ENCODE measurements around the gene CDKL1. TPM values are rescaled to one million over a fixed set of nuclear protein-coding genes. Genes with fewer than 3 reads are reported as not detected.
"Not testable (repeated sequence)": the region's sequence is repeated elsewhere in the genome, so short reads cannot be mapped to it uniquely, and the experiment has no call there.

CDKL1 gene
- total and polyA plus RNA-seq, 2 donors (not counting 3 experiments of a cell fraction or from before 2014, with no cell fraction given) = 2.6 to 9.7 TPM

GRCh38 chr14:50318031-50318626 is 78.6 kb downstream of the CDKL1 start:
- Histone ChIP-seq H3K4me3 (replicated peaks in 1 of 3; ENCODE audit: insufficient read depth in 1 of 3, low read depth in 1 of 3, low read length in 3 of 3) (no peak overlapping the region), H3K9ac (replicated peaks; ENCODE audit: extremely low read depth, insufficient read depth, low read length) (no peak overlapping the region), H3K27me3 (ENCODE audit: control insufficient read depth in 2 of 2, insufficient read depth in 2 of 2, low read length in 2 of 2) (no peaks in the 10 kb centered on the region), H4K20me1 (replicated peaks; ENCODE audit: control insufficient read depth, extremely low read depth, insufficient read depth, low read length) (no peaks in the 10 kb centered on the region), H3K79me2 (ENCODE audit: control insufficient read depth, insufficient read depth, low read length) (peaks cover 9% of the 10 kb centered on the region), H3K36me3 (ENCODE audit: control insufficient read depth in 2 of 2, extremely low read depth in 1 of 2, insufficient read depth in 2 of 2, low read length in 2 of 2) (no peaks in the 10 kb centered on the region), H3K4me1 (ENCODE audit: control insufficient read depth, extremely low read depth, insufficient read depth, low read length) (peaks cover 11% of the 10 kb centered on the region), H3K4me2 (ENCODE audit: insufficient read depth, low read length) (no peak overlapping the region), H3K27ac (ENCODE audit: insufficient read depth, low read depth, low read length) (no peak overlapping the region), H3K9me3 (replicated peaks; ENCODE audit: control insufficient read depth, insufficient read depth, low read length) (no peaks in the 10 kb centered on the region), H2AFZ (ENCODE audit: low read depth, low read length) (no peak overlapping the region), H3K9me1 (replicated peaks; ENCODE audit: control insufficient read depth, extremely low read depth, insufficient read depth, low read length) (no peaks in the 10 kb centered on the region)
- DNase-seq (ENCODE audit: low read depth, low spot score) (peak; percentile 45), FAIRE-seq (no peak)
- no TSS peak for BruUV-seq (replicated peaks)
- intact Hi-C loops (cut with micrococcal nuclease) = loop anchor here (10.0 kb wide), 1 partner anchor 517 kb away; the partner anchor contains the start of gene NIN
- ChIA-PET CTCF (interaction anchor here (0.6 to 4.1 kb wide), 43 partner anchors 9 to 542 kb away, joined by 3 to 33 read pairs (median 4); partner anchors contain the start of genes CDKL1, MAP4K5 and VCPKMT), POLR2A (interaction anchor here (0.6 kb wide), 1 partner anchor 43 kb away, joined by 3 read pairs; no protein-coding TSS in a partner anchor)
- dilution Hi-C loops (cut with MboI; ENCODE audit: extremely low pct_ligation_motif_present, low sequenced_read_pairs) = no loop called here
- TF ChIP-seq, protein P1, sequence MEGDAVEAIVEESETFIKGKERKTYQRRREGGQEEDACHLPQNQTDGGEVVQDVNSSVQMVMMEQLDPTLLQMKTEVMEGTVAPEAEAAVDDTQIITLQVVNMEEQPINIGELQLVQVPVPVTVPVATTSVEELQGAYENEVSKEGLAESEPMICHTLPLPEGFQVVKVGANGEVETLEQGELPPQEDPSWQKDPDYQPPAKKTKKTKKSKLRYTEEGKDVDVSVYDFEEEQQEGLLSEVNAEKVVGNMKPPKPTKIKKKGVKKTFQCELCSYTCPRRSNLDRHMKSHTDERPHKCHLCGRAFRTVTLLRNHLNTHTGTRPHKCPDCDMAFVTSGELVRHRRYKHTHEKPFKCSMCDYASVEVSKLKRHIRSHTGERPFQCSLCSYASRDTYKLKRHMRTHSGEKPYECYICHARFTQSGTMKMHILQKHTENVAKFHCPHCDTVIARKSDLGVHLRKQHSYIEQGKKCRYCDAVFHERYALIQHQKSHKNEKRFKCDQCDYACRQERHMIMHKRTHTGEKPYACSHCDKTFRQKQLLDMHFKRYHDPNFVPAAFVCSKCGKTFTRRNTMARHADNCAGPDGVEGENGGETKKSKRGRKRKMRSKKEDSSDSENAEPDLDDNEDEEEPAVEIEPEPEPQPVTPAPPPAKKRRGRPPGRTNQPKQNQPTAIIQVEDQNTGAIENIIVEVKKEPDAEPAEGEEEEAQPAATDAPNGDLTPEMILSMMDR (IDR thresholded peaks at IDR 0.05; ENCODE audit: extremely low read depth in 1 of 2, insufficient read depth in 1 of 2, low read depth in 1 of 2, low read length in 2 of 2) = peak; percentile 29 to 41
- no peak for TF ChIP-seq JUN (IDR thresholded peaks at IDR 0.05; ENCODE audit: borderline replicate concordance, insufficient read depth, insufficient read length, low read depth)

- H3K27ac ChIP-seq (ENCODE audit: insufficient read depth, low read depth, low read length); H3K9me1 ChIP-seq (replicated peaks; ENCODE audit: control insufficient read depth, extremely low read depth, insufficient read depth, low read length); H3K4me3 ChIP-seq (replicated peaks in 1 of 3; ENCODE audit: insufficient read depth in 1 of 3, low read depth in 1 of 3, low read length in 3 of 3); H3K27me3 ChIP-seq (ENCODE audit: control insufficient read depth in 2 of 2, insufficient read depth in 2 of 2, low read length in 2 of 2); CTCF ChIA-PET; H3K79me2 ChIP-seq (ENCODE audit: control insufficient read depth, insufficient read depth, low read length); H3K9ac ChIP-seq (replicated peaks; ENCODE audit: extremely low read depth, insufficient read depth, low read length); dilution Hi-C loops (cut with MboI; ENCODE audit: extremely low pct_ligation_motif_present, low sequenced_read_pairs); H3K4me2 ChIP-seq (ENCODE audit: insufficient read depth, low read length); H2AFZ ChIP-seq (ENCODE audit: low read depth, low read length); POLR2A ChIA-PET; H3K36me3 ChIP-seq (ENCODE audit: control insufficient read depth in 2 of 2, extremely low read depth in 1 of 2, insufficient read depth in 2 of 2, low read length in 2 of 2); DNase-seq (ENCODE audit: low read depth, low spot score); H3K9me3 ChIP-seq (replicated peaks; ENCODE audit: control insufficient read depth, insufficient read depth, low read length); FAIRE-seq; BruUV-seq (replicated peaks); H4K20me1 ChIP-seq (replicated peaks; ENCODE audit: control insufficient read depth, extremely low read depth, insufficient read depth, low read length): not testable (repeated sequence)
- peaks cover 15% of the 10 kb centered on the region for H3K4me1 ChIP-seq (ENCODE audit: control insufficient read depth, extremely low read depth, insufficient read depth, low read length)
- intact Hi-C loops (cut with micrococcal nuclease) = loop anchor here (5.0 to 10.0 kb wide), 2 partner anchors 353 to 521 kb away; partner anchors contain the start of genes NIN and SAV1
Measured at GRCh38 chr14:50314098-50314497, 82.6 kb downstream of the CDKL1 start.

Measured in endothelial cell of umbilical vein (primary cell).